Stimulated activated CD8-positive, alpha-beta memory T cell treated with anti-CD3 and anti-CD28 coated beads, Interleukin-15, amount 100 ng/mL, for 24 hours (primary cell): ENCODE data around the gene CDK6.
A peak's percentile ranks its signal among the peaks of the same experiment; 100 is the strongest.

Source experiments
- DNase-seq: peaks from one replicate; pipeline ENCODE4 v3.0.0-alpha.2; 2020; ENCODE audit warnings: low read depth

CDK6 gene

GRCh38 chr7:92736870-92737269 is 99.5 kb downstream of the CDK6 start:
- DNase-seq: no peak

DNA sequence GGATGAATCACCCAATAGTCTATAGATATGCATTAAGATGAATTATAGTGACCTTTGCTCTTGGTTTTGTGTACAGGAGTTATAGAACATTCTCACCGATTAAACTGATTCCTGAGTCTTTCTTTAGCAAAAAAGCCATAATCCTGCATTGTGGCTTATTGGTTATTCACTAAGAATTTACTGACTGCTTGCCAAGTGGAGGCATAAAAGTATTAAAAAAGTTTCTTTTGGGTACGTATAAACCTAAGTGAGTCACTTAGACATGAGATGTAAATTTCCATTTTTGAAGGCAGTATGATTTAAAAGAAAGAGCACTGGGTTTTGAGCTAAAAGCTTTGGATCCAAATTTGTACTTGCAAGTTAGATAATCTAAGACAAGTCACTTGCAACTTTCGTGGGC is 100.7 kb downstream of the CDK6 start:
- no peak for DNase-seq

DNA sequence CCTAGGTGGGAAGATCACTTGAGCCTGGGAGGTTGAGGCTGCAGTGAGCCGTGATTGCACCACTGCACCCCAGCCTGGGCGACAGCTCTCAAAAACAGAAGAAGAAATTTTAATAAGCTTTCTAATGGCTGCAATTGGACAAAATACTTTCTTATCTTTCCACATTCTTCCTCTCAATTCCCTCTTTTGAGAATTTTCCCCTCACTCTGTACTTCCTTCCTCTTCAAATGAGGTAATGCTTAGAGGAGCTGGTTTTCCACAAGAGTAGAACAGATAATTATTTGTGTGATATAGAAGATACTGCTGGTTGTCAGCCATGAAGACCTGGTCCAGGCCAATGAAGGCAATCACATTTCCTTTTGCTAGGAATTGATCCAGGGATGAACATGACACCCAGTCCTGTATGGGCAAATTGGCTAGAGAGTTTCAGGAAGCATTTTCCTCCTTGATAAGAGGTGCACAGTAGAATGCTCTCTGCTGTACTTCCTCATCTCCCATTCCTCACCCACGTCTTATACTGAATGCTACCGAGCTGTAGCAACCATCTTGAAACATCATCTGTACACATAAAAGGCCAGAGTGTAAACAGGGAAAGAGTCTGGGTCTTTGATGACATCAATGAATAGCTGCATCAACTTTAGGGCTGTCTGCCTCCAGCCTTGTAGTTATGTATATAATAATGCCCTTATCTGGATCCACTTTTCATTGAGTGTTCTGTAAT is 103.9 kb downstream of the CDK6 start:
- no peak for DNase-seq

GRCh38 chr7:92731335-92732063 is 104.9 kb downstream of the CDK6 start:
- DNase-seq: no peak

DNA sequence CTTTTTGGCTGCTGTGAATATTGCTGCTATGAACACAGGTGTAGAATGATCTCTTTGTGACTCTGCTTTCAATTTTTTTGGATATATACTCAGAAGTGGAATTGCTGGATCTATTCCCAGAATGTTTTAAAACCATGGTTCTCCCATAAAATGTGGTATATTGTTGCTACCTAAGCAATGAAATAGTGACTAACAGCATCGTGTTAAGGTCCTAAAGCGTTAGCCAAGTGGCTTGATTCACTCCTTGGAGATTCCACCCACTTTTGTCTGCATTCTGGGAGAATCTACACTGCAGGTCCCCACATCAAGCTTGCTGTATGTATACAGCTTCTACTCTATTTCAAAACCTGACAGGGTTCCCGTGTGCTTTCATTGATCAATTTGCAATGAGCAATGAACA is 105.6 kb downstream of the CDK6 start:
- no peak for DNase-seq

DNA sequence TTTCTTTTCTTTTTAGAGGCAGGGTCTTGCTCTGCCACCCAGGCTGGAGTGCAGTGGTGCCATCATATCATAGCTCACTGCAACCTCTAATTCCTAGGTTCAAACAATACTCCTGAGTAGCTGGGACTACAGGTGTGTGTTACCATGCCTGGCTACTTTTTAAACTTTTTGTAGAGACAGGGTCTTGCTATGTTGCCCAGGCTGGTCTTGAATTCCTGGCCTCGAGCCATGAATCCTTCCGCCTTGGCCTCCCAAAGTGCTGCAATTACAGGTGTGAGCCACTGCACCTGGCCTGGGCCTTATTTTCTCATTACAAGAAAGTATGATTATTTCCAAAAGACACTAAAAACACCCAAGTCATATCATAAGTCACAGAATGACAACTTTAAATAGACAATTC is 106.6 kb downstream of the CDK6 start:
- DNase-seq: no peak

GRCh38 chr7:92729172-92729571 is 107.2 kb downstream of the CDK6 start:
- no peak for DNase-seq

- DNase-seq: no peak
Measured at GRCh38 chr7:92727755-92728154, 108.6 kb downstream of the CDK6 start.

- no peak for DNase-seq
Measured at GRCh38 chr7:92725161-92725925, 111.0 kb downstream of the CDK6 start.

- DNase-seq: no peak
Measured at GRCh38 chr7:92723943-92724342, 112.4 kb downstream of the CDK6 start.

DNA sequence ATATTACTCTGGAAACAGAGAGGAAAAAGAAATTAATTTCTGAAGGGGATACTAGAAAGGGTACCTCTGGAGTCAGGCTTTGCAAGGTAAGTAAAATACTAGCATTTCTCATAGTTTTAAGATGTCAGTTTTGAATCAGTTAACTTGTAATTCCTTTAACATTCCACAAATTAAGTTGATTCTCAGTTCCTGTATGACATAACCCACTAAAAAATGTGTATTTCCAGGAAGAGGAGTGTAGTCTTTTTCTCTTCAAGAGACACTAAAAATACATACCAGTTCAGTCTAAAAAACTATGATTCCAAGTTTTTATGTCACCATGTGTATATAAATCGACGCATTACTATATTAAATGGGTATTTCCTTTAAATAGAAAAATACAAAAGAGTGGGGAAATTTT is 113.2 kb downstream of the CDK6 start:
- no peak for DNase-seq

- DNase-seq: no peak
Measured at GRCh38 chr7:92722541-92722940, 113.8 kb downstream of the CDK6 start.

- no peak for DNase-seq
Measured at GRCh38 chr7:92720604-92721350, 115.6 kb downstream of the CDK6 start.

DNA sequence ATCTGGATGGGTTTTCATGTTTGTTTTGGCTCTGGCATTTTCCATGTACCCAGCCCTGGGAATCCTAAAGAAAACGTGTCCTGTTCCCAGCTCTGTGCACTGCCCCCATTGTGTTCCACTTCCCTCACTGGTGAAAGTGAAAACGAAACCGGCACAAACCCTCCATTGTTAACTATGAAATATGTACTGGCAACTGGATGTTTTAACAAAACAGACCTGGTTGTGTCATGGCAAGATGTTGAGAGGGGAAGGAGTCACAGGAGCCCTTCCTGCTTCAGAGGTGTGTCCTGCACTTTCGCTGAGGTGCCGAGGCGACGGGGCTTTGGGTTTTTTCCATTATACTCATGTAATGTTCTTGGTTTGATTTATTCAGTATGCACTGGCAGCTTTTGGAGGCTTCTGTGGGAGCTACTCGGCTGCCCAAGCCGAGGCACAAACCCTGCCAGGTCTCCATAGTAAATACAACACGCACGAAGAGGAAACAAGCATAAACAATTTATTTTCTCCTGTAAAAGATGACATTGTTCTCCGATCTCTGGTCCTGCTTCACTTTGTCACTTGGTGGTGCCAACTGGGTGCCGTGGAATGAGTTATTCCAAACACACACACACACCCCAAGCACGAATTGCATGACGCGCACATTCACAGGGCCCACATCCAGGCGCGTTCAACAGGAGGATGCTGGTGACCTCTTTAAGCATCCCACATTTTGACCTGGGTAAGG is 118.2 kb downstream of the CDK6 start:
- DNase-seq: peak; percentile 13

DNA sequence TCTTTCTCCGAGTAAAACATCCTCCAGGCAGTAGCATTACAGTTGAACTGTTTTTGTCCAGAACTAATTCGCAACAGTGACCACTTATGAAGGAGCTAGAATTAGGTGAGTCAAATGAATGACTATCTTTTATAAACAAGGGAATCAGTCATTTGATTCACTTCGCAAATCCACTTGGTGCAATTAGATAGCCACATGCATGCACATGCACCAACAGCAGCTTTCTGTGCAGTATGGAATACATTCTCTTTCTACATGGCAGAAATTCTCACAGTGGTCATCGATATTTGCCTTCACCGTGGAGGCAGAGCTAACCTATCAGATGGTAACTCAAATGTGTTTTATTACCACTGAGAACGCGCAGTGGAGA is 118.8 kb downstream of the CDK6 start:
- no peak for DNase-seq

DNA sequence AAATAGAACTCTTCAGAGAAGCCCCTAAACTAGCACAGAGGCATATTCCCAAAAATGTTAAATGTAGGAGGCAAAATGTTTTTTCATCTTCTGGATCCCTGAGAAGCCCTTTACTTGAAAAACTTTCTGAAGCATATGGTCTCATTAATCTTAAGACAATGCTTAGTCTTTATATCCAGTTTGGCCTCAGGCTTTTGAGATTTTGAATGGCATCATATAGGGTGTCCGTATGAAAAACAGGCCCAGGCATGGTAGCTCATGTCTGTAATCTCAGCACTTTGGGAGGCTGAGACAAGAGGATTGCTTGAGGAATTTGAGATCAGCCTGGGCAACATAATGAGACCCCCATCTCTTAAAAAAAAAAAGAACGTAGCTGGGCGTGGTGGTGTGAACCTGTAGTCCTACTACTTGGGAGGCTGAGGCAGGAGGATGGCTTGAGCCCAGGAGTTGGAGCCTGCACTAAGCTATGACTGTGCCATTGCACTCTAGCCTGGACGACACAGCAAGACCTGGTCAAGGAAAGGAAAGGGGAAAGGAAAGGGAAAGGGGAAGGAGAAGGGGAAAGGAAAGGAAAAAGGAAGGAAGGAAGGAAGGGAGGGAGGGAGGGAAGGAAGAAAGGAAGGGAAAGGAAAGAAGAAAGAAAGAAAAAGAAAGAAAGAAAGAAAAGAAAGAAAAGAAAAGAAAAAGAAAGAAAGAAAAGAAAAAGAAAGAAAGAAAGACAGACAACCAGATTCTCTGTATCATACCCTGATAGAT is 119.4 kb downstream of the CDK6 start:
- DNase-seq: no peak

GRCh38 chr7:92715963-92716362 is 120.4 kb downstream of the CDK6 start:
- no peak for DNase-seq

GRCh38 chr7:92714767-92715166 is 121.6 kb downstream of the CDK6 start:
- DNase-seq: no peak

- no peak for DNase-seq
Measured at GRCh38 chr7:92714280-92714679, 122.1 kb downstream of the CDK6 start.

DNA sequence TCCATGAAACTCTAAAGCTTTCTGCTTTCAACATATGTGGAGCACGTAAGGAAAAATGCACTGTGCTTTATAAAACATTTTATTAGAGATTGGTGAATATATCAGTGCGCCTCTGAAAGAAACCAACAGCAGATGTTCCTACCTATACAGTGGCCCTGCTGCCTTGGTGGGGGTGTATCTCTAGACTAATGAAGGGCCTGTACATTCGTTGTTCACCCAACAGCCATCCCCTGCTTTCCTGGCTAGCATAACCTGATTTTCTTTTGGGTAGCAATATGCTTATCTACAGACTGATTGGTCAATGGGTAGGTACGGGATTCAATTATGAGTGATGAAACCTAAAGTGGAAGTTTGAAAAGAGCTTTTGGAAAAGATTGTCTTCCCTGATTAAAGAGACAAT is 126.5 kb downstream of the CDK6 start:
- DNase-seq: no peak

- no peak for DNase-seq
Measured at GRCh38 chr7:92709150-92709549, 127.2 kb downstream of the CDK6 start.
